Ectodermal cell (in vitro differentiated cells): Measurements from ENCODE around the gene DOCK4.

Experiments
- H3K27ac ChIP-seq: 2 replicates; pipeline ENCODE4 v1.7.0; 2013; ENCODE audit warnings: mild to moderate bottlenecking, low read depth, low read length; ENCODE audit not compliant: insufficient read depth, poor library complexity, severe bottlenecking
- H3K27me3 ChIP-seq: 2 replicates; pipeline ENCODE4 v1.7.0; 2013; ENCODE audit warnings: mild to moderate bottlenecking, low read length; ENCODE audit not compliant: insufficient read depth, control insufficient read depth, poor library complexity, severe bottlenecking
- H3K36me3 ChIP-seq: one replicate; pipeline ENCODE4 v1.7.0; 2013; ENCODE audit warnings: low read length; ENCODE audit not compliant: control insufficient read depth, insufficient read depth
- H3K4me1 ChIP-seq: one replicate; pipeline ENCODE4 v1.7.0; 2013; ENCODE audit warnings: low read length; ENCODE audit not compliant: control insufficient read depth, insufficient read depth
- H3K4me3 ChIP-seq: 2 replicates; pipeline ENCODE4 v1.7.0; 2013; ENCODE audit warnings: low read depth, low read length, control low read depth; ENCODE audit not compliant: insufficient read depth
- H3K9me3 ChIP-seq: 2 replicates; pipeline ENCODE4 v1.7.0; 2013; ENCODE audit warnings: mild to moderate bottlenecking, low read length, moderate library complexity; ENCODE audit not compliant: control insufficient read depth
- WGBS, 2 experiments: methylation state at CpG; one replicate each; pipeline ENCODE4 v1.1.7; 2013; ENCODE audit warnings: missing lambda C conversion rate in 2 of 2; 5-methylcytosine and 5-hydroxymethylcytosine counted together

DOCK4 gene

GRCh38 chr7:111883241-111883640 lies 323.0 kb downstream of the DOCK4 start:
- no peak overlapping the region for H3K4me3 ChIP-seq
- no peaks in the 10 kb centered on the region for H3K4me1 ChIP-seq
- no peak overlapping the region for H3K27ac ChIP-seq
- no peaks in the 10 kb centered on the region for H3K36me3 ChIP-seq
- no peaks in the 10 kb centered on the region for H3K9me3 ChIP-seq
- no peaks in the 10 kb centered on the region for H3K27me3 ChIP-seq

DNA sequence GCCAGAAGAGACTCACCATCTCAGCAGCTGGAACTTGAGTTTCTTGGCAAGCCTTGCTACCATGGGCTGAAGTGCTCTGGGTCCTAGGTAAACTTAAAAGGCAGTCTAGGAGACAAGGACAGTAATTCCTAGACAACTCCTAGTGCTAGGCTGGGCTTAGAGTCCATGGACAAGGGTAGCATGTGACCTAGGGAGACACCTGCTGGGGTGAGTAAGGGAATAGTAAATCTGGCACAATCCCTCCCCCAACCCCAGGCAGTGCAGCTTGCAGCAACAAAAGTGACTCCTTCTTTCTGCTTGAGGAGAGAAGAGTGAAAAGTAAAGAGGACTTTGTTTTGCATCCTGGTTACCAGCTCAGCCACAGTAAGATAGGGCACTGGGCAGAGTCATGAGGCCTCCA lies 327.4 kb downstream of the DOCK4 start:
- H3K27ac ChIP-seq: no peak overlapping the region
- H3K27me3 ChIP-seq: no peaks in the 10 kb centered on the region
- peaks cover 4% of the 10 kb centered on the region for H3K4me1 ChIP-seq
- H3K36me3 ChIP-seq: no peaks in the 10 kb centered on the region
- no peak overlapping the region for H3K4me3 ChIP-seq
- no peaks in the 10 kb centered on the region for H3K9me3 ChIP-seq

- WGBS, 2 experiments: 95 to 96% methylated on average over 3 to 4 of the region's 4 CpGs
- Histone ChIP-seq H3K27me3 (no peaks in the 10 kb centered on the region), H3K4me1 (peaks cover 4% of the 10 kb centered on the region), H3K9me3 (no peaks in the 10 kb centered on the region), H3K36me3 (no peaks in the 10 kb centered on the region), H3K4me3 (no peak overlapping the region), H3K27ac (no peak overlapping the region)
Observed at GRCh38 chr7:111877931-111878330, 328.3 kb downstream of the DOCK4 start.

DNA sequence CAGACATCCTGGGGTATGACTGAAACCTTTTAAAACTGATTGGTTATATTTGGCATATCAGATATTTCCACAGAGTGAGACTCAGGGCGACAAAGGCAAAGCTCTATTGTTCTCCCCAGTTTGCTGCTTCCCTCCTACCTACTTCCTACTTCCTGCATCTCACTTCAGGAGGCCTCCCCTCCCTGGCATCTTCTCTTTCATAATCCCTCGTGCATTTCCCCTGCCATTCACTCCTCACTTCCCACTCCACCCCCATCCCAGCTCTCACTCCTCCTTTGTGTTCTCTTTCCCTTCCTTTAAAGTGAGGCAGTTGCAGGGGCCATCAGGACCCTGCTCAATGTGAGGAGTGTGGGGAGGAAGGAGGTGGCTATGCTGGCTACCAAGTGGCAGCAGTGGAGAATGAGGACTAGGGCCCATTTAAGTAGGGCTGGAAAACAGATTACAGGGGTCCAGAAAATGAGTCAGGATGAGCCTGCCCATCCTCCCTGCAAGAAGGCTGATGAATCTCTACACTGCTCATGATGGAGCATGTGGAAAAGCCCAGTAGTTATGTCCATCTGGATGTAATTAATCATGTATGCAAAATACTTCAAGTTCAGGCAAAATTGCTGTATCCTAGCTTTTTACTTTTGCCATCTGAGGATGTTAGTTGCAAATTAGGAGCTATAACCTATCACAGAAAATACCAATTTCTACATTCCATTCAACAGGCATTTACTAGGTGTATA lies 332.1 kb downstream of the DOCK4 start:
- H3K4me3 ChIP-seq: no peak overlapping the region
- no peak overlapping the region for H3K27ac ChIP-seq
- H3K36me3 ChIP-seq: no peaks in the 10 kb centered on the region
- 26 to 34% methylated on average over 2 of the region's 2 CpGs for WGBS, 2 experiments
- H3K27me3 ChIP-seq: no peaks in the 10 kb centered on the region
- no peaks in the 10 kb centered on the region for H3K9me3 ChIP-seq
- H3K4me1 ChIP-seq: peaks cover 4% of the 10 kb centered on the region

- no peaks in the 10 kb centered on the region for H3K36me3 ChIP-seq
- no peaks in the 10 kb centered on the region for H3K27me3 ChIP-seq
- peaks cover 4% of the 10 kb centered on the region for H3K4me1 ChIP-seq
- no peak overlapping the region for H3K4me3 ChIP-seq
- no peak overlapping the region for H3K27ac ChIP-seq
- WGBS, 2 experiments: 87 to 90% methylated on average over 8 of the region's 8 CpGs
- no peaks in the 10 kb centered on the region for H3K9me3 ChIP-seq
Observed at GRCh38 chr7:111873326-111873646, 332.9 kb downstream of the DOCK4 start.

GRCh38 chr7:111872450-111873325 lies 333.5 kb downstream of the DOCK4 start:
- Histone ChIP-seq H3K36me3 (no peaks in the 10 kb centered on the region), H3K4me3 (no peak overlapping the region), H3K9me3 (no peaks in the 10 kb centered on the region), H3K4me1 (peaks cover 4% of the 10 kb centered on the region), H3K27ac (no peak overlapping the region), H3K27me3 (no peaks in the 10 kb centered on the region)
- 86 to 91% methylated on average over 4 of the region's 4 CpGs for WGBS, 2 experiments

GRCh38 chr7:111871283-111871682 lies 334.9 kb downstream of the DOCK4 start:
- no peak overlapping the region for H3K4me3 ChIP-seq
- no peaks in the 10 kb centered on the region for H3K36me3 ChIP-seq
- H3K4me1 ChIP-seq: peaks cover 4% of the 10 kb centered on the region
- no peak overlapping the region for H3K27ac ChIP-seq
- H3K9me3 ChIP-seq: no peaks in the 10 kb centered on the region
- 84 to 92% methylated on average over 1 of the region's 1 CpG for WGBS, 2 experiments
- H3K27me3 ChIP-seq: no peaks in the 10 kb centered on the region

GRCh38 chr7:111869280-111869679 lies 336.9 kb downstream of the DOCK4 start:
- H3K4me3 ChIP-seq: no peak overlapping the region
- no peak overlapping the region for H3K27ac ChIP-seq
- H3K27me3 ChIP-seq: no peaks in the 10 kb centered on the region
- peaks cover 3% of the 10 kb centered on the region for H3K4me1 ChIP-seq
- no peaks in the 10 kb centered on the region for H3K9me3 ChIP-seq
- 86 to 97% methylated on average over 3 of the region's 3 CpGs for WGBS, 2 experiments
- no peaks in the 10 kb centered on the region for H3K36me3 ChIP-seq

- H3K4me1 ChIP-seq: no peaks in the 10 kb centered on the region
- H3K27ac ChIP-seq: no peak overlapping the region
- no peak overlapping the region for H3K4me3 ChIP-seq
- no peaks in the 10 kb centered on the region for H3K27me3 ChIP-seq
- no peaks in the 10 kb centered on the region for H3K36me3 ChIP-seq
- H3K9me3 ChIP-seq: no peaks in the 10 kb centered on the region
- WGBS, 2 experiments: 91 to 96% methylated on average over 5 of the region's 5 CpGs
Observed at GRCh38 chr7:111867348-111867931, 338.8 kb downstream of the DOCK4 start.

DNA sequence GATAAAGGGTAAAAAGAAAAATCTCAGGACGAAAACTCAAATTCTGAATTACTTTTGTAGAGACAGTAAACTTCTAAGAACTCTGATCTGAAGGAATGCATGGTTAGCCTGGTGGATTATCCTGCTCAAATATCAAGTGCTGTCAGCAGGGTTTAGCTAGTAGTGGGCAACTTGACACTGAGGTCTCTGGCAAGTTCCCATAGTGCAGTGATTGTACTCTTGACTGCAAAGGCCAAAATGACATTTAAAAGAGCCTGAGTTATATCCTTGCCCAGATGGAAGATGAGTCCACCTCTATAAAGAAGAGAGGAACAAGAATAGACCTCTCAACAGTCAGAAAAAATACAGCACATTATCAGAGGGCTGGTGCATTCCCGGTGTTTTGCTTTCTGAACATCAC lies 339.4 kb downstream of the DOCK4 start:
- no peaks in the 10 kb centered on the region for H3K9me3 ChIP-seq
- no peak overlapping the region for H3K27ac ChIP-seq
- WGBS, 2 experiments: 93 to 98% methylated on average over 2 of the region's 2 CpGs
- no peaks in the 10 kb centered on the region for H3K4me1 ChIP-seq
- no peak overlapping the region for H3K4me3 ChIP-seq
- no peaks in the 10 kb centered on the region for H3K36me3 ChIP-seq
- no peaks in the 10 kb centered on the region for H3K27me3 ChIP-seq
